ENCODE measurements around the gene LRRC56.

DNA sequence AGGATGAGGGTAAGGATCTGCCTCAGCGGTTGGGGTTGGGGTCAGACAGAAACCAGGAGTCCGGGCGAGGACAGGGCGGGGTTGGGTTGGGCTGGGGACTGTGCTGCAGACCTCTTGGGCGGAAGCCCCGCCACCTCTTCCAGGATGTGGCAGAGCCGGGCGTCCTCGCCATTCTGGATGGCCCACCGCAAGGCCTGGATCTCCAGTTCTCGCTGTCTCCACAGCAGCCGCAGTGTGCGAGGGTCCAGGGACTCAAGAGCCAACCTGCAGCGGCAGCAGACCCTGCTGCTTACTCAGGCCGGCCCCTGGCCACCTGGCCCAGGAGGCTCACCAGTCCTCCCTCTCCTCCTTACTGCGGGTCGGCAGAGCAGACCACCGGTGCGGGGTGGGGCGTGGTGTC is 21.2 kb downstream of the LRRC56 start:
- no peak for TF ChIP-seq EZH2 (IDR thresholded peaks at IDR 0.05; ENCODE audit: low read length, missing control alignments)
- TF ChIP-seq, protein P1, sequence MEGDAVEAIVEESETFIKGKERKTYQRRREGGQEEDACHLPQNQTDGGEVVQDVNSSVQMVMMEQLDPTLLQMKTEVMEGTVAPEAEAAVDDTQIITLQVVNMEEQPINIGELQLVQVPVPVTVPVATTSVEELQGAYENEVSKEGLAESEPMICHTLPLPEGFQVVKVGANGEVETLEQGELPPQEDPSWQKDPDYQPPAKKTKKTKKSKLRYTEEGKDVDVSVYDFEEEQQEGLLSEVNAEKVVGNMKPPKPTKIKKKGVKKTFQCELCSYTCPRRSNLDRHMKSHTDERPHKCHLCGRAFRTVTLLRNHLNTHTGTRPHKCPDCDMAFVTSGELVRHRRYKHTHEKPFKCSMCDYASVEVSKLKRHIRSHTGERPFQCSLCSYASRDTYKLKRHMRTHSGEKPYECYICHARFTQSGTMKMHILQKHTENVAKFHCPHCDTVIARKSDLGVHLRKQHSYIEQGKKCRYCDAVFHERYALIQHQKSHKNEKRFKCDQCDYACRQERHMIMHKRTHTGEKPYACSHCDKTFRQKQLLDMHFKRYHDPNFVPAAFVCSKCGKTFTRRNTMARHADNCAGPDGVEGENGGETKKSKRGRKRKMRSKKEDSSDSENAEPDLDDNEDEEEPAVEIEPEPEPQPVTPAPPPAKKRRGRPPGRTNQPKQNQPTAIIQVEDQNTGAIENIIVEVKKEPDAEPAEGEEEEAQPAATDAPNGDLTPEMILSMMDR (conservative IDR thresholded peaks at IDR 0.05 in 1 of 2, IDR thresholded peaks at IDR 0.05 in 1 of 2; ENCODE audit: low read depth in 1 of 2, low read length in 2 of 2) = no peak

All from fibroblast of lung (primary cell).